Breast epithelium (tissue), 4 donors: ENCODE results near the gene BAMBI. TPM values are rescaled to one million over a fixed set of nuclear protein-coding genes. Genes with fewer than 3 reads are reported as not detected.

Experiments
- DNase-seq, 2 donors: peaks; one replicate each; pipeline ENCODE4 v3.0.0-alpha.2; 2019; ENCODE audit warnings: low spot score in 2 of 2
- H3K27ac ChIP-seq, 2 donors: fragments of 200-600 bp; sonication (generic) in 1 of 2; one replicate each; pipeline ENCODE4 v1.5.1; 2016 to 2019; ENCODE audit warnings: mild to moderate bottlenecking in 1 of 2
- H3K27me3 ChIP-seq, 2 donors: fragments of 200-600 bp; sonication (generic) in 1 of 2; one replicate each; pipeline versions ENCODE4 v1.5.1 to v1.6.0; 2017 to 2019; ENCODE audit warnings: control low read depth in 1 of 2, mild to moderate bottlenecking in 1 of 2
- H3K36me3 ChIP-seq: fragments of 200-600 bp; one replicate; pipeline ENCODE4 v1.5.1; 2019
- H3K4me1 ChIP-seq, 2 donors: fragments of 200-600 bp; sonication (generic); one replicate each; pipeline ENCODE4 v1.5.1; 2016 to 2019; ENCODE audit warnings: control low read depth in 1 of 2
- H3K4me3 ChIP-seq, 3 donors: fragments of 200-600 bp; sonication (generic); 1 replicate in 2 of 3; 2 replicates in 1 of 3; pipeline ENCODE4 v1.5.1; 2016 to 2019; ENCODE audit warnings: mild to moderate bottlenecking in 3 of 3, moderate library complexity in 2 of 3
- H3K9me3 ChIP-seq, 2 donors: fragments of 200-600 bp; sonication (generic) in 1 of 2; one replicate each; pipeline ENCODE4 v1.5.1; 2016 to 2019; ENCODE audit warnings: control low read depth in 1 of 2
- CTCF ChIP-seq, 3 donors: fragments of 450-650 bp; IDR thresholded peaks; one replicate each; pipeline ENCODE4 v1.5.1; 2016 to 2017; ENCODE audit warnings: antibody characterized with exemption in 3 of 3, mild to moderate bottlenecking in 3 of 3, moderate library complexity in 3 of 3
- POLR2A ChIP-seq: fragments of 450-650 bp; IDR thresholded peaks from one replicate; pipeline ENCODE4 v1.6.1; 2016; ENCODE audit warnings: antibody characterized with exemption, mild to moderate bottlenecking, moderate library complexity
- POLR2AphosphoS5 ChIP-seq, 3 donors: sonication (generic); formaldehyde crosslinking; IDR thresholded peaks; one replicate each; pipeline ENCODE4 v1.6.1; 2017; ENCODE audit warnings: antibody characterized with exemption in 3 of 3
- intact Hi-C: fragments of 100-400 bp; cut with DNase I; formaldehyde crosslinking; loops from one replicate; pipeline ENCODE4 v1.15.1; 2023; ENCODE audit warnings: low total_unique reads
- total RNA-seq, 3 donors: library from RNA; depleted of rRNA; stranded (reverse); fragments of >200 nt; gene quantifications; one replicate each; pipeline ENCODE4 v1.1.0, GENCODE V29; 2016

BAMBI gene
- total RNA-seq, 3 donors from 2014 or later, result 3.4 to 41.9 (median 7.5) TPM

GRCh38 chr10:28711776-28712175 lies 34.5 kb downstream of the BAMBI start:
- no peak for DNase-seq
- Histone ChIP-seq H3K4me3 (no peak overlapping the region), H3K27me3 (no peaks in the 10 kb centered on the region), H3K4me1 (no peaks in the 10 kb centered on the region), H3K27ac (no peak overlapping the region), H3K9me3 (no peaks in the 10 kb centered on the region), H3K36me3 (no peaks in the 10 kb centered on the region)
- no peak for TF ChIP-seq POLR2A
- no peak for TF ChIP-seq CTCF (IDR thresholded peaks at IDR 0.05)
- no peak for TF ChIP-seq POLR2AphosphoS5 (IDR thresholded peaks at IDR 0.05)
- intact Hi-C loops, result loop anchor here (5.0 kb wide), 1 partner anchor 1431 kb away; no protein-coding TSS in a partner anchor

DNA sequence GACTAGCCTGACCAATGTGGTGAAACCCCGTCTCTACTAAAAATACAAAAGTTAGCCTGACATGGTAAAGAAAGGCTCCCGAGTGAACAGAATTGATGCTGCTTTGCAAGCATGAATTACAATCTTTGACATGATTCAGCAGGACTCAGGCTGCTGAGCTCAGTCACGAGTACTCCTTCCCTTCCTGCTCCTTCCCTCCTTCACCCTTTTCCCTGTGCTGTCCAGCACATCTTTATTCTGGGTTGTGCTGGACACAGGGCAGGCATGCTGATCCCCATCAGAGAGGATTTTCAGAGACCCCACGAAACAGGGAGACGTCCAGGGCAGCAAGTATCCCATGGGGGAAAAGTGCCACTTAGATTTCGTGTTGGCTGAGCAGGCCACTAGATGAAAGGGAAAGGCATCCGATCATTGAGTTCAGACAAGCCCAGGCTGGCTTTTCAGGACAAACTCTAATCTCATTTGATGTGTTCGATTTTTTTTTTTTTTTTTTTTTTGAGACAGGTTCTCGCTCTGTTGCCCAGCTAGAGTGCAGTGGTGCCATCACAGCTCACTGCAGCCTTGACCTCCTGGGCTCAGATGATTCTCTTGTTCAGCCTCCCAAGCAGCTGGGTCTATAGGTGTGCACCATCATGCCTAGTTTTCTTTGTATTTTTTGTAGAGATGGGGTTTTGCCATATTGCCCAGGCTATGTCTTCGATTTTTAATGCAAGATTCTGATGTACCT lies 36.5 kb downstream of the BAMBI start:
- intact Hi-C loops, result loop anchor here (5.0 kb wide), 1 partner anchor 1429 kb away; no protein-coding TSS in a partner anchor
- Histone ChIP-seq H3K4me3 (no peak overlapping the region), H3K4me1 (no peaks in the 10 kb centered on the region), H3K27ac (no peak overlapping the region), H3K9me3 (no peaks in the 10 kb centered on the region), H3K36me3 (no peaks in the 10 kb centered on the region), H3K27me3 (no peaks in the 10 kb centered on the region)
- TF ChIP-seq POLR2A, result no peak
- TF ChIP-seq POLR2AphosphoS5 (IDR thresholded peaks at IDR 0.05), result no peak
- no peak for TF ChIP-seq CTCF (IDR thresholded peaks at IDR 0.05)
- DNase-seq, result no peak

- Histone ChIP-seq H3K9me3 (no peaks in the 10 kb centered on the region), H3K36me3 (no peaks in the 10 kb centered on the region), H3K4me3 (no peak overlapping the region), H3K4me1 (no peaks in the 10 kb centered on the region), H3K27me3 (no peaks in the 10 kb centered on the region), H3K27ac (no peak overlapping the region)
- DNase-seq, result no peak
- intact Hi-C loops, result loop anchor here (5.0 kb wide), 1 partner anchor 1428 kb away; no protein-coding TSS in a partner anchor
- TF ChIP-seq POLR2AphosphoS5 (IDR thresholded peaks at IDR 0.05) (no peak), POLR2A (no peak), CTCF (IDR thresholded peaks at IDR 0.05) (no peak)
These were observed 37.2 kb downstream of the BAMBI start for GRCh38 chr10:28714401-28715053.

DNA sequence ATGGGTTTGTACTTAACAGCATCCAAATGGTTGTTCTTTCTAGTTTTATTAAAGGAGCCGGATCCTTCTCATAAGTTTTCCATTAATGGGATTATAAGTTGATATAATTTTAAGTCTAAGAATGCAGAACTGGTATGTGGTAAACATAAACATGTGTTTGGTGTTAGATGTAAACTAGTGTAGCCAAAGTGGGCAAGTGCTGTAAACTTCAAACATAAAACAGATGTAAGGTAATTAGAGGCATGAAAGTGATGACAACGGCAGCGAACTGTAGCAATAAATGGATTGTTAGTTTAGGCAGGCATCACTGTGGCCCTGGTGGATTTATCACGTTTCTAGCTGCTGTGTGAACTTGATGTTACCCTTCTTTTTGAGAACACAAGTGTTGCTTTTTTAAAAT lies 37.9 kb downstream of the BAMBI start:
- Histone ChIP-seq H3K27ac (no peak overlapping the region), H3K36me3 (no peaks in the 10 kb centered on the region), H3K9me3 (no peaks in the 10 kb centered on the region), H3K27me3 (no peaks in the 10 kb centered on the region), H3K4me1 (no peaks in the 10 kb centered on the region), H3K4me3 (no peak overlapping the region)
- intact Hi-C loops, result no loop called here
- DNase-seq, result no peak
- TF ChIP-seq POLR2A (no peak), POLR2AphosphoS5 (IDR thresholded peaks at IDR 0.05) (no peak), CTCF (IDR thresholded peaks at IDR 0.05) (no peak)

DNA sequence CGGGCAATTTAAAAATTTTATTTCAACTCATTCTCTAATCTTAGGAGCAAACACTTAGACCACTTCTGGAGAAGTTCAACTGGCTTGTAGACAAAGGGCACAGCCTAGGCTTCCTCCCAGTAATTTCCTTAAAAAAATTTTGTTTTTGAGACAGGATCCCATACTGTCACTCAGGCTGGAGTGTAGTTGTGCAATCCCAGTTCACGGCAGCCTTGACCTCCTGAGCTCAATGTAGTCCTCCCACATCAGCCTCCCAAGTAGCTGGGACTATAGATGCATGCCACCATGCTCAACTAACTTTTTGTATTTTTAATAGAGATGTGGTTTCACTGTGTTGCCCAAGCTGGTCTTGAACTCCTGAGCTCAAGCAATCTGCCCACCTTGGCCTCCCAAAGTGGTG lies 38.4 kb downstream of the BAMBI start:
- DNase-seq, result no peak
- no peaks in the 10 kb centered on the region for H3K27me3 ChIP-seq
- intact Hi-C loops, result no loop called here
- H3K9me3 ChIP-seq, result no peaks in the 10 kb centered on the region
- H3K4me1 ChIP-seq, result no peaks in the 10 kb centered on the region
- TF ChIP-seq POLR2A, result no peak
- TF ChIP-seq CTCF (IDR thresholded peaks at IDR 0.05), result no peak
- TF ChIP-seq POLR2AphosphoS5 (IDR thresholded peaks at IDR 0.05), result no peak
- H3K36me3 ChIP-seq, result no peaks in the 10 kb centered on the region
- no peak overlapping the region for H3K27ac ChIP-seq
- H3K4me3 ChIP-seq, result no peak overlapping the region
